ENCODE results near the gene DDR1.

DNA sequence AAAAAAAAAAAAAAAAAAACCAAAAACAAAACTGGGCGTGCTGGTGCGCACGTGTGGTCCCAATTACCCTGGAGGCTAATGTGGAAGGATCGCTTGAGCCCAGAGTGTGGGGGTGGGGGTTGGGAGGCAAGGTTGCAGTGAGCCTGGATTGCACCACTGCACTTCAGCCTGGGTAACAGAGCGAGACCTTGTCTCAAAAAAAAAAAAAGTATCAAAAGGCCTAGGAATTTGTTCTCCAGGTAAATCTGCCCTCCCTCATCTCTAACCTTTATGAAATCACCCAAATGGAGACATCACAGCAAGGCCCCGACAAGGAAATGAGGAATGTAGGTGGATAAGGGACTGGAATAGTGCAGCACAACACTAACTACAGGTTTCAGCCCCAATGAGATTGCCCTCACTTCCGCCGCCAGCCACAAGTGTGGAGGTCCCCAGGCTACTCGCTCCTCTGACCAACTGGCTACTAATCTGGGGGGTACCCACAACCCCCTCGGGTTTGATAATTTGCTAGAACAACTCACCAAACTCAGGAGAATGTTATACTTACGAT, 36.8 kb upstream of the DDR1 start:
- TF ChIP-seq EP300 (IDR thresholded peaks at IDR 0.05; ENCODE audit: borderline replicate concordance) (no peak), FOXM1 (IDR thresholded peaks at IDR 0.05; ENCODE audit: borderline replicate concordance, low read depth) (no peak)
- TF ChIP-seq, protein P1, sequence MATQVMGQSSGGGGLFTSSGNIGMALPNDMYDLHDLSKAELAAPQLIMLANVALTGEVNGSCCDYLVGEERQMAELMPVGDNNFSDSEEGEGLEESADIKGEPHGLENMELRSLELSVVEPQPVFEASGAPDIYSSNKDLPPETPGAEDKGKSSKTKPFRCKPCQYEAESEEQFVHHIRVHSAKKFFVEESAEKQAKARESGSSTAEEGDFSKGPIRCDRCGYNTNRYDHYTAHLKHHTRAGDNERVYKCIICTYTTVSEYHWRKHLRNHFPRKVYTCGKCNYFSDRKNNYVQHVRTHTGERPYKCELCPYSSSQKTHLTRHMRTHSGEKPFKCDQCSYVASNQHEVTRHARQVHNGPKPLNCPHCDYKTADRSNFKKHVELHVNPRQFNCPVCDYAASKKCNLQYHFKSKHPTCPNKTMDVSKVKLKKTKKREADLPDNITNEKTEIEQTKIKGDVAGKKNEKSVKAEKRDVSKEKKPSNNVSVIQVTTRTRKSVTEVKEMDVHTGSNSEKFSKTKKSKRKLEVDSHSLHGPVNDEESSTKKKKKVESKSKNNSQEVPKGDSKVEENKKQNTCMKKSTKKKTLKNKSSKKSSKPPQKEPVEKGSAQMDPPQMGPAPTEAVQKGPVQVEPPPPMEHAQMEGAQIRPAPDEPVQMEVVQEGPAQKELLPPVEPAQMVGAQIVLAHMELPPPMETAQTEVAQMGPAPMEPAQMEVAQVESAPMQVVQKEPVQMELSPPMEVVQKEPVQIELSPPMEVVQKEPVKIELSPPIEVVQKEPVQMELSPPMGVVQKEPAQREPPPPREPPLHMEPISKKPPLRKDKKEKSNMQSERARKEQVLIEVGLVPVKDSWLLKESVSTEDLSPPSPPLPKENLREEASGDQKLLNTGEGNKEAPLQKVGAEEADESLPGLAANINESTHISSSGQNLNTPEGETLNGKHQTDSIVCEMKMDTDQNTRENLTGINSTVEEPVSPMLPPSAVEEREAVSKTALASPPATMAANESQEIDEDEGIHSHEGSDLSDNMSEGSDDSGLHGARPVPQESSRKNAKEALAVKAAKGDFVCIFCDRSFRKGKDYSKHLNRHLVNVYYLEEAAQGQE (IDR thresholded peaks at IDR 0.05; ENCODE audit: low read depth) = no peak
